H1 (cell line): ENCODE measurements around the gene STKLD1. TPM values are rescaled to one million over a fixed set of nuclear protein-coding genes. Genes with fewer than 3 reads are reported as not detected.

Experiments
- CTCF ChIA-PET: fragments of 300-600 bp; sonication (Branson Sonifier 250); formaldehyde crosslinking; loops from one replicate; lab custom pipeline; 2021; ENCODE audit not compliant: partially characterized antibody; lab: Charles Lee
- POLR2A ChIA-PET: fragments of 300-600 bp; sonication (Branson Sonifier 250); formaldehyde crosslinking; loops from one replicate; lab custom pipeline; 2021; ENCODE audit warnings: inconsistent platforms; ENCODE audit not compliant: partially characterized antibody; lab: Charles Lee
- DNase-seq, 2 experiments: peaks; one replicate each; pipeline versions ENCODE4 v3.0.0 to v3.0.0-alpha.2; 2010 to 2022; ENCODE audit warnings: low spot score in 2 of 2, low read depth in 1 of 2, mixed read lengths in 1 of 2
- FAIRE-seq: peaks from 2 replicates; lab custom pipeline; 2011; peaks lifted over from hg19 to GRCh38; lab: Jason Lieb, UNC
- H2AFZ ChIP-seq: 2 replicates; pipeline ENCODE4 v1.8.1; 2012; ENCODE audit warnings: low read length, inconsistent platforms
- H2AK5ac ChIP-seq: 2 replicates; pipeline ENCODE4 v1.6.1; 2013; ENCODE audit warnings: low read depth, low read length
- H2BK120ac ChIP-seq: replicated peaks from 2 replicates; pipeline ENCODE3; 2013; ENCODE audit warnings: low read depth, low read length, inconsistent platforms
- H2BK12ac ChIP-seq: 2 replicates; pipeline ENCODE4 v1.6.1; 2013; ENCODE audit warnings: low read depth, low read length
- H2BK15ac ChIP-seq: 2 replicates; pipeline ENCODE4 v1.6.1; 2013; ENCODE audit warnings: low read length
- H2BK20ac ChIP-seq: 2 replicates; pipeline ENCODE4 v1.6.1; 2013; ENCODE audit warnings: low read length
- H2BK5ac ChIP-seq: 2 replicates; pipeline ENCODE4 v1.6.1; 2013; ENCODE audit warnings: low read depth, low read length
- H3K14ac ChIP-seq: 2 replicates; pipeline ENCODE4 v1.6.1; 2013; ENCODE audit warnings: inconsistent platforms; ENCODE audit not compliant: insufficient read length
- H3K18ac ChIP-seq: 2 replicates; pipeline ENCODE4 v1.6.1; 2013; ENCODE audit warnings: low read length; ENCODE audit errors: extremely low read depth
- H3K23ac ChIP-seq: 2 replicates; pipeline ENCODE4 v1.6.1; 2013; ENCODE audit warnings: inconsistent platforms; ENCODE audit not compliant: insufficient read length
- H3K23me2 ChIP-seq: 2 replicates; pipeline ENCODE4 v1.6.1; 2013; ENCODE audit warnings: low read depth, low read length
- H3K27ac ChIP-seq: 2 replicates; pipeline ENCODE4 v1.6.1; 2011; ENCODE audit warnings: low read depth, low read length, inconsistent platforms
- H3K27me3 ChIP-seq, 4 experiments: replicated peaks in 1 of 4; 1 replicate in 1 of 4; 2 replicates in 3 of 4; pipeline versions ENCODE4 v1.6.1 to v1.8.1; 2011 to 2013; ENCODE audit warnings: low read length in 3 of 4, mild to moderate bottlenecking in 3 of 4, inconsistent platforms in 2 of 4, mixed read lengths in 2 of 4, moderate library complexity in 1 of 4; ENCODE audit not compliant: control insufficient read depth in 3 of 4, insufficient read depth in 3 of 4; ENCODE audit errors: extremely low read depth in 1 of 4
- H3K36me3 ChIP-seq, 4 experiments: 2 replicates each; pipeline versions ENCODE4 v1.6.1 to v1.8.1; 2011 to 2013; ENCODE audit warnings: mild to moderate bottlenecking in 4 of 4, low read length in 3 of 4, moderate library complexity in 2 of 4, control low read depth in 1 of 4, inconsistent platforms in 1 of 4; ENCODE audit not compliant: insufficient read depth in 4 of 4, control insufficient read depth in 2 of 4
- H3K4ac ChIP-seq: replicated peaks from 2 replicates; pipeline ENCODE3; 2013; ENCODE audit warnings: low read length, low read depth, mixed read lengths, inconsistent platforms; ENCODE audit not compliant: insufficient read length
- H3K4me1 ChIP-seq, 4 experiments: replicated peaks in 1 of 4; 1 replicate in 1 of 4; 2 replicates in 3 of 4; pipeline versions ENCODE4 v1.6.1 to v1.8.1; 2011 to 2013; ENCODE audit warnings: low read length in 3 of 4, inconsistent platforms in 2 of 4, mixed read lengths in 1 of 4; ENCODE audit not compliant: insufficient read depth in 4 of 4, control insufficient read depth in 3 of 4
- H3K4me2 ChIP-seq, 2 experiments: 2 replicates each; pipeline versions ENCODE4 v1.6.1 to v1.8.1; 2011 to 2013; ENCODE audit warnings: low read depth in 2 of 2, low read length in 2 of 2, control low read depth in 1 of 2, inconsistent platforms in 1 of 2, mild to moderate bottlenecking in 1 of 2; ENCODE audit not compliant: insufficient read depth in 1 of 2
- H3K4me3 ChIP-seq, 4 experiments: fragments of 200-600, 300-600 bp in 1 of 4; sonication (generic), shearing (Covaris generic), sonication (Bioruptor Twin) in 1 of 4; 2 replicates each; pipeline versions ENCODE4 v1.5.1 to v1.8.1; 2011 to 2016; ENCODE audit warnings: low read length in 4 of 4, low read depth in 3 of 4, control low read depth in 2 of 4, inconsistent platforms in 2 of 4, mild to moderate bottlenecking in 2 of 4, mixed read lengths in 1 of 4, moderate library complexity in 1 of 4; ENCODE audit not compliant: insufficient read depth in 2 of 4; ENCODE audit errors: extremely low read depth in 1 of 4
- H3K56ac ChIP-seq: replicated peaks from 2 replicates; pipeline ENCODE3; 2013; ENCODE audit warnings: low read depth, mild to moderate bottlenecking, mixed read lengths, low read length, inconsistent platforms; ENCODE audit not compliant: insufficient read length
- H3K79me1 ChIP-seq: 2 replicates; pipeline ENCODE4 v1.6.1; 2013; ENCODE audit warnings: low read depth, low read length, control low read depth
- H3K79me2 ChIP-seq, 2 experiments: 2 replicates each; pipeline versions ENCODE4 v1.6.1 to v1.8.1; 2012 to 2013; ENCODE audit warnings: low read length in 2 of 2, mild to moderate bottlenecking in 2 of 2, inconsistent platforms in 1 of 2; ENCODE audit not compliant: insufficient read depth in 2 of 2, control insufficient read depth in 1 of 2
- H3K9ac ChIP-seq, 4 experiments: replicated peaks in 1 of 4; 1 replicate in 1 of 4; 2 replicates in 3 of 4; pipeline versions ENCODE4 v1.6.1 to v1.8.1; 2011 to 2013; ENCODE audit warnings: low read depth in 3 of 4, low read length in 3 of 4, control low read depth in 2 of 4, mild to moderate bottlenecking in 2 of 4, moderate library complexity in 2 of 4, inconsistent platforms in 1 of 4; ENCODE audit errors: extremely low read depth in 1 of 4
- H3K9me3 ChIP-seq, 2 experiments: 2 replicates each; pipeline versions ENCODE4 v1.6.1 to v1.8.1; 2012 to 2013; ENCODE audit warnings: mild to moderate bottlenecking in 2 of 2, moderate library complexity in 2 of 2, control low read depth in 1 of 2, inconsistent platforms in 1 of 2, low read depth in 1 of 2, low read length in 1 of 2, mixed read lengths in 1 of 2; ENCODE audit not compliant: insufficient read depth in 2 of 2
- H4K20me1 ChIP-seq, 2 experiments: replicated peaks in 1 of 2; 2 replicates each; pipeline versions ENCODE3 to v1.8.1; 2011 to 2013; ENCODE audit warnings: inconsistent platforms in 2 of 2, low read length in 2 of 2, mild to moderate bottlenecking in 1 of 2; ENCODE audit not compliant: insufficient read depth in 2 of 2, control insufficient read depth in 1 of 2
- H4K5ac ChIP-seq: 2 replicates; pipeline ENCODE4 v1.6.1; 2013; ENCODE audit warnings: low read length, low read depth, mixed read lengths, inconsistent platforms; ENCODE audit not compliant: insufficient read length
- H4K8ac ChIP-seq: 2 replicates; pipeline ENCODE4 v1.8.0; 2013; ENCODE audit warnings: mild to moderate bottlenecking, moderate library complexity, low read length, inconsistent platforms; ENCODE audit not compliant: insufficient read depth; ENCODE audit errors: extremely low read depth
- H4K91ac ChIP-seq: replicated peaks from 2 replicates; pipeline ENCODE3; 2013; ENCODE audit warnings: low read length, mixed read lengths, inconsistent platforms; ENCODE audit not compliant: insufficient read length
- PHF8 ChIP-seq: fragments of 200-600 bp; sonication (generic); conservative IDR thresholded peaks from 2 replicates; pipeline ENCODE4 v1.7.1; 2012; ENCODE audit warnings: low read depth, mild to moderate bottlenecking, inconsistent platforms, low read length, moderate library complexity
- SIN3A ChIP-seq, 2 experiments: IDR thresholded peaks in 1 of 2; conservative IDR thresholded peaks in 1 of 2; 2 replicates each; pipeline ENCODE4 v1.6.1; 2011 to 2012; ENCODE audit warnings: low read length in 2 of 2, improper control_type of control experiment in 1 of 2, low read depth in 1 of 2, mild to moderate bottlenecking in 1 of 2
- WGBS, 2 experiments: shearing (Covaris generic) in 1 of 2; methylation state at CpG; one replicate each; pipeline versions ENCODE4 v1.1.6 to v1.1.7; 2013 to 2015; ENCODE audit warnings: low lambda C conversion rate in 2 of 2, mixed read lengths in 2 of 2, inconsistent platforms in 1 of 2, low coverage in 1 of 2, missing lambda C conversion rate in 1 of 2; ENCODE audit not compliant: insufficient replicate concordance in 2 of 2, insufficient coverage in 1 of 2, insufficient read length in 1 of 2; ENCODE audit errors: extremely low coverage in 1 of 2, missing lambda C conversion rate in 1 of 2; 5-methylcytosine and 5-hydroxymethylcytosine counted together
- polyA plus RNA-seq, 7 experiments: library from polyadenylated mRNA; depleted of rRNA in 3 of 7; stranded (reverse) in 5 of 7; unstranded in 2 of 7; fragments of >200 nt in 5 of 7; fragments of 200-250 nt in 2 of 7; gene quantifications; 1 replicate in 5 of 7; 2 replicates in 1 of 7; 4 replicates in 1 of 7; pipeline versions ENCODE4 v1.2.1 to v1.2.3, GENCODE V29; 2011 to 2013; ENCODE audit warnings: missing spikeins in 2 of 7, mixed read lengths in 2 of 7
- total RNA-seq: library from RNA; stranded (reverse); fragmentation: NEBNext Ultra II Directional; extraction: Animal tissue kit (Norgen Biotek cat#: 25700); gene quantifications from 2 replicates; pipeline ENCODE4 v1.2.1, GENCODE V29; 2021

Gene STKLD1
- total and polyA plus RNA-seq, 2 of the 8 experiments (the other 6 are each of a cell fraction or from before 2014, with no cell fraction given) = 0.26 TPM; not detected in 1

- Histone ChIP-seq H3K23ac (no peak overlapping the region), H3K27me3 (peaks cover 0 to 11% (median 4%) of the 10 kb centered on the region in 4 experiments; a peak in 5 of 7 replicates), H2BK20ac (no peak overlapping the region), H3K79me2 (no peaks in the 10 kb centered on the region), H3K4ac (no peak overlapping the region), H3K4me2 (no peak overlapping the region), H3K4me1 (peaks cover 0 to 8% (median 4%) of the 10 kb centered on the region in 4 experiments; a peak in 4 of 7 replicates), H3K56ac (no peak overlapping the region), H2AFZ (no peak overlapping the region), H3K14ac (no peak overlapping the region), H4K8ac (no peak overlapping the region), H3K4me3 (no peak overlapping the region), H3K23me2 (peaks cover 7% of the 10 kb centered on the region; the same call in 1 of the 2 replicates), H4K91ac (no peak overlapping the region), H4K20me1 (no peaks in the 10 kb centered on the region), H4K5ac (no peak overlapping the region), H3K79me1 (no peaks in the 10 kb centered on the region), H2BK120ac (no peak overlapping the region), H2BK5ac (no peak overlapping the region), H3K9me3 (no peaks in the 10 kb centered on the region), H3K18ac (no peak overlapping the region), H2BK12ac (no peak overlapping the region), H2BK15ac (no peak overlapping the region), H2AK5ac (no peak overlapping the region), H3K27ac (no peak overlapping the region), H3K9ac (no peak overlapping the region), H3K36me3 (no peaks in the 10 kb centered on the region)
- WGBS, 2 experiments = 93% methylated on average over 10 of the region's 11 CpGs; no CpG with 5 or more reads in 1 of the 2 experiments
- ChIA-PET CTCF (interaction anchor here (0.6 to 1.9 kb wide), 10 partner anchors 10 to 312 kb away, joined by 3 to 8 read pairs (median 4); partner anchors contain the start of genes CACFD1 and SARDH), POLR2A (interaction anchor here (1.6 to 1.9 kb wide), 2 partner anchors 15 to 72 kb away, joined by 6 read pairs; no protein-coding TSS in a partner anchor)
- no peak for DNase-seq
- no peak for FAIRE-seq
- TF ChIP-seq SIN3A (conservative IDR thresholded peaks at IDR 0.05 in 1 of 2, IDR thresholded peaks at IDR 0.05 in 1 of 2; ENCODE audit: low read depth in 1 of 2, low read length in 2 of 2) = no peak
- TF ChIP-seq PHF8 = no peak
Observed at GRCh38 chr9:133426011-133426410, 49.8 kb downstream of the STKLD1 start.
